HS-5 (cell line): ENCODE results near the gene CHCHD3.

ENCODE experiments used
- DNase-seq: peaks from one replicate; pipeline ENCODE4 v3.0.0-alpha.2; 2012; ENCODE audit warnings: low read depth

The CHCHD3 gene

DNA sequence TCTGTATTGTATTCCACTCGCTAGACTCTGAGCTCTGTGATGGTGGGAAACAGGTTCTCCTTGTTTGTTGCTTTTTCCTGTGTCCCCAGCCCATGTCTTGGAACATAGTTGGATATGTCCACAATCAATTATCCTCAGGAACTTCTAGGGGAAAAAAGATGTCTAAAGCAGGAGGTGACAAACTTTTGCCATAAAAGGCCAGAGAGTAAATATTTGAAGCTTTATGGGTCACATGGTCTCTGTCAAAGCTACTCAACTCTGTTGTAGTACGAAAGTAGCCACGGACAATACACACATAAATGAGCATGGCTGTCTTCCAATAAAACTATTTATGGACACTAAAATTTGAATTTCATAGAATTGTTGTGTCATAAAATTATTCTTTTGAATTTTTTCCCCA lies 220.5 kb downstream of the CHCHD3 start:
- no peak for DNase-seq

DNA sequence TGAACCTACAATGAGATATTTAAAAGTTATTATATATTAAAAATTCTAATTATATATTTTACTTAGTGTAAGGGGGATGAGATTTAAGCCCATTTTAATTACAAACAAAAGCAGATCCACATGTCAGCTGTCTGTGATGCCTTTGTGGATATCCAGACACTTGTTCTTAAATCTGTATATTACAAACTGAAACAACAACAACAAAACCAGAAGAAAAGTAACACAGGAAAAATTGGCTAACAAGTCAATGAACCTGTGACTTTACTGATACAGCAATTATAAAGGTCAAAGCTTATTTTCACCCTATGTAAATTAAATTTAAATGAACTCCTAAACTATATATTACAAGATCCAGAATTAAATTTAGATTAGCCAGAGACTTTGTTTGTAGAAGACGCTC lies 222.7 kb downstream of the CHCHD3 start:
- no peak for DNase-seq

DNA sequence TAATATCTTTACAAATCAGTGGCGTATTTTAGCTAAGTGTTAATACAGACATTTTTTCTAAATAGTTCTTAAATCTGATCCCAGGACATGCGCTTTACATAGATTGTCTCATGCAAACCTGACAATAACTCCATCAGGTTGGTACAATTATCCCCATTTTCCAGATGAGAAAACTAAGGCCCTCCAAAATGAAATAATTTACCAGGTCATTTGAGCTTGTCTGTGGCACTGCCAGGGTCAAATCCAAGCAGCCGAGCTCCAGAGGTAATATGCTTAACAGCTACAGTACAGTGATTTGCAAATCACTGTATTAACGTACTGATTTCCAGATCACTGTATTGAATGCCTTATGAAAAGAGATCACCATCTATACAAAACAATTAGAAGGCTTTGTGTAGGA lies 223.1 kb downstream of the CHCHD3 start:
- DNase-seq = no peak

DNA sequence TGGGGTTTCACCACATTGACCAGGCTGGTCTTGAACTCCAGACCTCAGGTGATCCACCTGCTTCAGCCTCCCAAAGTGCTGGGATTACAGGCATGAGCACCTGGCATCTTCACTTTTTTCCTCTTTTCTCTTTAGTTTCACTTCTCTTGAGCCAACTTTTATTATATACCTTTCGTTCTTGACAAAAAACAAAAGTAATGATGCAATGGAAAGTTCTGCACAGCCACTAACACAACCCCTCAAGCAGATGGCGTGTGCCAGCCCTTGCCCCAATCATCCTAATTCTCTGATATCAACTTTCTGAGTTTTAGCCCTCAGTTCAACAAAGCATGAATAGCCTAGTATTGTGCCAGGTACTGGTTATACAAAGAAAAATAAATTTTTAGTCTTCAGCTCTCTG lies 223.6 kb downstream of the CHCHD3 start:
- no peak for DNase-seq

DNA sequence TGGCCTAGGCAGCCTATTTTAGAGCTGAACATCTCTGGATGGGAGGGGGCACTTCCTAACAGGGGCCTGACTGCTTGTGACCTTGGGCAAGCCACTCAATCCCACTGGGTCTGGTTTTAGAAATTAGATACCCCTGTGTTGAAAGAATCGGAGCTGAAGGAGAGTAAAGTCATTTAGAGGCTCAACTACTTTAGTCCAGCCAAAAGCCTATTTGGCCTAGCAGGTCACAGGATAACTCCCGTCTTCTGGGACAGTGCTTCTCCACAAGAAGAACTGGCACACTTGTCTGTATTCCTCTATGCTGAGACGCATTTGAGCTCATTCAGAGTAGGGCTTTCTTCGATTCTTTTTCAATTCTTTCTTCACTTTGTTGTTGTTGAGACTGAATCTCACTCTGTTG lies 224.2 kb downstream of the CHCHD3 start:
- DNase-seq = no peak

DNA sequence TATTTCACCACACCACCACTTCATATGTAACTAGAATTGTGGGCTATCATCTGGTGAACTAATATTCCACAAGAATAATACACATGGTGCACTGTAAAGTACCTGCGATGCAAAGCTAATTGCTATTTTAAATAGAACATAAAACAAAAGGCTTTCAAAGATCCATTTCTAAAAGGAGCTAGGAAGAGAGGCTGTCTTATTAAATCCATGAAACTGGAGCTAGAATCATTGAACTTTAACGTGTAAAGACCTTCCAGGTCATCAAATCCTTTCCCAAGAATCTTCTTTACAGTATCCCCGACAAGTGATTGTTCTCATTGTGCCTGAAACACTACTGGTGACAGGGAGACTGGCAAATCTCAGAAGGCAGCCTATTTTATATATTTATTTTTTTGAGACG lies 224.9 kb downstream of the CHCHD3 start:
- no peak for DNase-seq

DNA sequence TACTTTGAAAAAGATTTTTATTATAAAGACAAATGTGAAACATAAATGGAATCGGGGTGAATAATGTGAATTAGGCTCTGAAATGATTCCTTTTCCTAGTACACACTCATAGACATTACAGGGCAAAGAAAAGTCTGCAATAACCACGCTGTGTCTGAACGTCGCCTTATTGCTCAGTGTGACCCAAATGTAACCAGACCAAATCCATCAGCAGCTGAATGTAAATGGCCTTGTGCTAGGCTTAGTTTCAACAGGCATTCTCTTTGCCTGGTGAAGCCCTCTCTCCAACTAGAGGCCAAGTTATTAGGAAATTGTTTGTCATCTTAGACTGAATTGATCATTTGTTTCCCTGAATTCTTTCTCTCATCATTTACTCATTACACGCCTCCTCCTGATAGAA lies 225.5 kb downstream of the CHCHD3 start:
- DNase-seq = no peak

DNA sequence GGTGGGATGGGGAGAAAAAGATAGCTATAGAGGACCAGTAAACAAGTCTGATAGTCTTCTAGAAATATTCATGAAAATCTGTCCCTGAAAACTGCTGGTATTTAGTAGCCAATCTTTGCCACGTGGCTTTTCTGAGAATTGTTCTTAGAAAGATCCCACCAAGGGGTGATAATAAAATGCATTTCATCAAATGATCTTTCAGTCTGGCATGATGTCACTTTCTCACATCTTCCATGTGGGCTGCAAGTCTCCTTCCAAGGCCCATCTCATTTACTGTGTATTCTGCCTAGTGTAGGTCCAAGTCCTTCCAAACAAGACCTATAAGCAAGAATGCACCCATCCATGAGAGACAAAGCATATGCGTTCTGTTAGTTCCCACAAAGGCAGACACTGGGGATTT lies 226.0 kb downstream of the CHCHD3 start:
- DNase-seq = no peak

DNA sequence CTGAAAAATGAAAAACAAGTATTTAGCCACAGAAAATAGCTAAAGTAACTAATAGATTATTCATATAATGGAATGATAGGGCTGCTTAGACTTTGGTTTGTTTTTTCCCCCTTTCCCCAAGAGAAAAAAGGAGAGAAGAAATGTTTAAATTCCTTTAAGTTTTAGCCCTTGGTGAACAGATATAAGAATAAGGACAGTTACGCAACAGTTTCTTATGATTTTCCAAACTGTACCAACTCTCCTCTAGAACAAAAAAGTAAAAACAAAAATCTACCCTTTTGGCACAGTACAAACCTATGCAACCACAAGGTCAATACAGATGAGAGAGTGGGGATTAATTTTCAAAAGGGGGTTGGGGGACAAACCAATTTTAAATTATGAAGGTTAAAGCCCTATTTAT lies 227.7 kb downstream of the CHCHD3 start:
- no peak for DNase-seq

DNA sequence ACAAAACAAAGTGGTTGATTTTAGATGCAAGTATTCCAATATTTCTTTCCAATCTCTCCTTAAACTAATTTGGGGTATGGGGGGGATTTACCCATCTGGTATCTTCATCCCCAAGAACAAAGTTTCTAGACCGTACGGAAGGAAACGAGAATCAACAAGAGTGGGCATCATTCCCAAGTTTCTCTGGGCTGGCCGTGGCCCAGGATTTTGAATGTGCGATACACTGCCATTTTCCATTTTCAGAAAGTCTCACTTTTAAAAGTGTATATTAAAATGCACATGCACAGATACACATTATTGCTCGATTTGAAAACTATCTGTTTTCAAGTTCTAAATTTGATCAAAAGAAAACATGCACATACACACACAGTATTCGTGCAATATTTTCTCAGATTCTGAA lies 234.5 kb downstream of the CHCHD3 start:
- DNase-seq = no peak

DNA sequence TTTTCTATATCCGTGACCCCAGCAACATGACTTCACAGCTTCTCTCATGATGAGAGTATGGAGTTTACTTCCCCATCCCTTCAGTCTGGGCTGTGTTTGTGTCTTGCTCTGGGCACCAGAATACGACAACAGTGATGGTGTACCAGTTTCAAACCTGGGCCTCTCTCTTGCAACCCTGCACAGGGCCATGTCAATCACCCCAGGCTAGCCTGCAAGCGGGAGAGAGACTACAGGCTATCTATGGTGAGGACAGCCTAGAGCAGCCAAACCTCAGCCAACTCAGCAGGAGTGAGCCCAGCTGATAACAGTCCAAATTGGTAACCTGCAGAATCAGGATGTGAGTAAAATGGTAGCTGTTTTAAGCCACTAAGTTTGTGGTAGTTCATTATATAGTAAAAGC lies 235.8 kb downstream of the CHCHD3 start:
- no peak for DNase-seq

DNA sequence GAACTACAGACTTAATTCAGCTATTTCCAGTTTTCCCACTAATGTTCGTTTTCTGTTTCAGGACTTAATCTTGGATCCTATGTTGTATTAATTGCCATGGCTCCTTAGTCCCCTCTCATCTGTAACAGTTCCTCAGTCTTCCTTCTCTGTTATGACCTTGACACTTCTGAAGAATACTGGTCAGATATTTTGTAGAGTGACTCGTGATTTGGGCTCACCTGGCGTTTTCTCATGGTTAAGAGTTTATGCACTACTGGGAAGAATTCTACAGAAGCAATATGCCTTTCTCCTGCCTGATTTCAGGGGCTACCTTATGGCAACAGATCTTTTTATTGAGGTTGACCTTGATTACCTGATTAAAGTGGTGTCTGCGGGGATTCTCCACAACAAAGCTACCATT lies 239.4 kb downstream of the CHCHD3 start:
- DNase-seq = no peak

DNA sequence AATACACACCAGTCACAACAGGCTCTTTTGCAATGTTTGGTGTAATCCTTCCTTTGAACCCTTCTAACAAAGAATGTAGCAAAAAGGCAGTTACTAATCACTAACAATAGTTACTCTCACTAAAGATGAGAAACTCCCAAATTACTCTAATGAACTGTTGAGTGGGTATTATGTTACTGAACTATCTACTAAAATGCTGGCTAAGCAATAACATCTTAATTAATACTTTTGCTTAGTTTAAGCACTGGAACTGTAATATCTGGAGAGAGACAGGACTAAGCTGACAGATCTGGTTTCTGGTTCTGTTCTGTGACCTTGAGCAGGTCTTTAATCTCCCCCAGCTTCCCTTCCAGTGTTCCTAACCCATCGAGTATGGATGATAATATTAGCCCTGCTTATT lies 241.7 kb downstream of the CHCHD3 start:
- DNase-seq = no peak

DNA sequence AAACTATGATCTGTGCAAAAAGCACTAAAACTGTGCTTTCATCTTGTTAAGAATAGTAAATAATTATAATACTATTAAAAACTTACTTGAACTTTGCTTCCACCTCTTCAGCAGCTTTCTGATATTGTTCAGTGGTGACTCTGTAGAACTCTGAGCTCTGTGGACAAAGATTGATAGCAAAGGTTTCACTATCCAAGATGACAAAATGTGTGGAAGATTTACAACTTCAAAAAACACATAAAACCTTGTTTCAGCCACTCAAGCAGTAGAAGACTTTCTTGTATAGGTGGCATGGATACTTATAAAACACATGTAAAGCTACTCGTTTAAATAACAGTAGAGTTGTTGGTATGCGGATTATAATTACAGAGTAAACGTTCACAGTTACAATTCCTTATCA lies 243.6 kb downstream of the CHCHD3 start:
- DNase-seq = no peak

DNA sequence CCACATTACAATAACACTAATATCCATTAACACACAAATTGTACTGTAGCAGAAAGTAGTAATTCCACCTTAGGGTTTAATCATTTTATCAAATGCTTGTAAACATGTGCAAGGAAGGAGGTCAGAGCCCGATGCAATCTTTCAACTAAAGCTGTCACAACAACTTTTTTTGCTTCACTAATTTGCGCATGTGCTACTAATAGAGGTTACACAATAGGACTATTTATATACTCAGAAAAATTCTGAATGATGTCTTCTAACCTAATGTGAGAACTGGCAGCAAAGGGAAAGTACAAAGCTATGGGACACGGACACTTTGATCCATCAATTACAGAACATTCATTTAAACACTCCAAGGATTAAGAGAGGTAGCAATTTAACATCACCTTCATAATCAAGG lies 244.4 kb downstream of the CHCHD3 start:
- DNase-seq = no peak

DNA sequence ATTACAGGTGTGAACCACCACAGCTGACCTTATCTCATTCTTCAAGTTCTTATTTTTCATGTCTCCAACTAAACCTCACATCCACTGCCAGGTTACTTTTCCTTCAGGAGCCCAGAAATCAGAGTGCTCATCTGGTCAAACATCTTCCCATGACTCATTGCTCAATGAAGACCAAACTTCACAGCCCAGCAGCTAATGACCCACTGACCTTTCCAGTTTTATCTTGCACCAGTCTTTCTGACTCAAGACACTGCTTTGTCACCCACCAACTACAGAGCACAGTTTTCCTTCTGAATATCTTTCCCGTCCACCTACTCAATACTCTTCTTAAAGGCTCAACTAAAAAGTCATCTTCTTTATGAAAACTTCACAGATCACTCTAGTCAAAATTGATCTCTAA lies 245.1 kb downstream of the CHCHD3 start:
- DNase-seq = peak; percentile 2

DNA sequence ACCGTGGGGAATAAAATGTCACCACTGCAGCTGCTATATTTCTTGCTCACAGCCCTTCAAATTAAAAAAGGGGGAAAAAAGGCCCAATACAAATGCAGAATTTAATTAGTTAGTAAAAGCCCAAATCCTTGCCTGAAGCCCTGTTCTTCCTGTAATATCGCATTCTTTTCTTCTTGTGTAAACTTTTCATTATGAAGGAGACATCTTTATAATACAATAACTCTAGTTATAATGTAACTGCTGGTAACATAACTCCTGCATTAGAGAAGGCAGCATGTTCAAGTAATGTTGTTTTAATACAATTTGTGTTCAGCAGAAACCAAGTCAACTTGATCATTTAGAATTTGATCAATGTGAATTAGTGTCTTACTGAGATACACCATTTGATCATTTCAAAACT lies 250.9 kb downstream of the CHCHD3 start:
- DNase-seq = no peak

DNA sequence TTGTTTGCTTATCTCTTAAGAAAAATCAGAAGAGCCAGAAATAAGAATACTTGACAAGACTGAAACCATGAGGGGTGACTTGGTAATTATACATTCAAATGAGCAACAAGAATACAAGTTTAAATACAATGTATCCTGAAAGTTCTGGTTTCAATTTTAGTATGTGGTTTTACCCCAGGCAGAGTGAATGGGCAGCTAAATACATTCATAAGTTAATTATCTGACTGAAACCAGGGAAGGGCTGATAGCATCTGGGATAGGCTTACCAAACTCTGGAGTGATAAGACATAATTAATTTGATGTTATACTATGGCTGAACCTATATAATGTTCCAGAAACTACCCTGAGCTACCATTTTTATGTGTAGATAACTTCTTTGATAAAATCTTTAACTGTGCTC lies 253.4 kb downstream of the CHCHD3 start:
- no peak for DNase-seq

DNA sequence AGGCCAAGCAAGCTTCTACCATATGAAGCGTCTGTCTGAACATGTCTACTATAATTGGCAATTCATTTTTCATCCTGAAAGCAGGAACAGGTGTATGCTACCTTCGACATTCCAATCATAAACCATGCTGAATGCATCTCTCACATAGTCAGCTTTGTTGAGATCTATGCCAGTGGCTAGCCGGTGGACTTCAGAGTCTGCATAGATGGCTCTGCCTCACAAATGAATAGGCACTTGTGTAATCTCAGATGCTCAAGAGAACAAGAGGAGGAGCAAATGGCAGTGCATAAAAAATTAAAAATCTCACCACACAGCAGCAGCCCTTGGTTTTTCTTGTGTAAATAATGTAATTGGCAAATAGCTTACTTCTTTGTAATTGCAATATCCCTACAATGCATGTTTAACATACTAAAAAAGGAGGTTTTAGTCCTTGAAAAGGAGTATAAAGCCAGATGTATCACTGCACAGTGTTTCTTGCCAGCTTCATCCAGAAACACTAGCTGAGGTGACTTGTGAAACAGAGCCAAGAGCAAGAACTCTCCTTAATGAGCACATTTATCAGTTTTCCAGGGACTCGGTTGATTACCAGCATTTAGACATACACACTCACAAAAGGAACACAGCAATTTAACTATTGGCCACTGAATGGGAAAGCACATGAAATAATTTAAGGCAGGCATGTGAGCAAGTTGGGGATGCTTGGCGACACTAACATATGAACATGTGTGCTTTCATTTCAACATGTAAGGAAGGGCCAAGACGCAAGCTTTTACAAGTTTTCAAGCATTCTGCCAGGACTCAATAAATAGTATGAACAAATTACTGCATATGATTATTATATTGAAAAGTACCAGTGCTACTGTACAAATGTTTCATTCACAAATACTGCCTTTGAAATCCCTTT lies 255.7 kb downstream of the CHCHD3 start:
- no peak for DNase-seq

DNA sequence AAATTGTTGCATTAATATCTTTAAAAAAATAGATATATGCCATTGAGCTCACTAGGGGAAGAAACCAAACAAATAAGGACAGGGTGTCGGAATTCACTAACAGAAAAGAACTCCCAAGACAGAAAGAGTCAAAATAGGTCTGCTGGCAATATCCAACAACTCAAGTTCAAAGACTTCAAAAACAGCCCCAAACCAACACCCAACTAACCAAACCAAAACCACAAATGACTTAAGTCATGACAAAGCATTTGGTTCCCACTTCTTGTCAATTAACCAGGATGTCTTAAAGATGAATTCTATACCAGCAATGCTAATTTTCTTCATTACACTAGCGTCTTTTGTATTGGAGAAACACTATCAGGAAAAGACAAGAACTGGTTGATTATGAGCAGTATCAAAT lies 256.7 kb downstream of the CHCHD3 start:
- no peak for DNase-seq

DNA sequence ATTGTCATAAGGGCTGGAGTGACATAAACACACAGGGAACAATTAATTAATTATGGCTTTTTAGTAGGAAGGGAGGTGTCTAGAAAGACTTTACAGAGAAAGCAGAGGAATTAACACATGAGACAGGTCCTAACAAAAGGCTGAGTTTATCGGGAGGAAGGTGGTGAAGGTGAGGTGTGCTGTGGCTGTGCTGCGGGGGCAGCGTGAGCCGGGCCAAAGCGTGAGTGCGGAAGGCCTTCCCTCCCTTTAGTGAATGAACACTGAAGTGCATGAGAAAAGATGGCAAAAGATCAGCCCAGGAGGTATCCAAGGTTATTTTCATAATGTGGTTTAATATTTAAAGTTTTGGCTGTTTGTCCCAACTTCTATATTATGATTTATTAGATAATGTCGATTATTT lies 262.2 kb downstream of the CHCHD3 start:
- no peak for DNase-seq

DNA sequence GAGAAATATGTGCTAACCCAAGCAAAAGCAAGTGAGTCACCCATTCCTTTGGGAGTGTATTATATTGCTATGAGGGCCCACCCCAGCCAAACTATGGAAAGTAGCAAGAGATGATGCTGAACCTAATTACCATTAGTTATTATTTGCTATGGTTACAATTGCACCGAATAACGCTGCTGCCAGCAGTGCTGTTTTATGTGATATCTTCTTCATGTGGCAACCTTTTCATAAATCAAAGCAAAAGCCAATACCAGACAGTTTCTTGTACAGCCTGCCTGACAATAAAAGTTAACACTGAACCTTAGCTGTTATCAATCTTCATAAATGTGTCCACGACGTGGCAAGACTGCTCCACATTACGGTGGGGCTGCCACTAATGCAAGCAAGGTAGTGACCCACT lies 263.9 kb downstream of the CHCHD3 start:
- DNase-seq = no peak

DNA sequence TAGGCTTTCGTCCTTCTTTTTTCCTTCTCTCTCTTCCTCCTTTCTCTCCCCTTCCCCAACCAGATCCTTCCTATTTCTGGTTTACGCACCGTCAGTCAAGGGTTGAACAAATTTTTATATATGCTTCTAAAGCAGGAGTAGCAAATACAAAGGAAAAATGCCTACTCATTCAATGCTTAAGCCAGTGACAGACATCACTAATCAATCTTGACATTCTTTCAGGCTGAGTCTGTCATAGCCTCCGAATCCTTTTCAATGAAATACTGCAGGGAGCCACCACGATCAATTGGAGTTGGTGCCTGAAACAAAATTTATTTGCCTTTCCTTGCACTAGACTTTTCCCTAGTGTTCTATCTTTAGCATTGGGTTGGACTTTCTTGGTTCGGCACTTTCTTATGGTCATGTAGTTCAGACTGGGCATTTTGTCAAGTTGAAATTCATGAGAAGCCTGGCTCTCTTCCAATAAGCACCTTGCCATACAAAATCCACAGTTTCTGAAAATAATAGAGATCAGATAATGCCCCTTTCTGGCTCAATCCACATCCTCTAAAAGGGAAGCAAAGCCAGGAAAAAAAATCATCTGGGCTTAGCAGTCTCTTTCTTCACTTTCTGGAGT lies 266.1 kb downstream of the CHCHD3 start:
- no peak for DNase-seq

DNA sequence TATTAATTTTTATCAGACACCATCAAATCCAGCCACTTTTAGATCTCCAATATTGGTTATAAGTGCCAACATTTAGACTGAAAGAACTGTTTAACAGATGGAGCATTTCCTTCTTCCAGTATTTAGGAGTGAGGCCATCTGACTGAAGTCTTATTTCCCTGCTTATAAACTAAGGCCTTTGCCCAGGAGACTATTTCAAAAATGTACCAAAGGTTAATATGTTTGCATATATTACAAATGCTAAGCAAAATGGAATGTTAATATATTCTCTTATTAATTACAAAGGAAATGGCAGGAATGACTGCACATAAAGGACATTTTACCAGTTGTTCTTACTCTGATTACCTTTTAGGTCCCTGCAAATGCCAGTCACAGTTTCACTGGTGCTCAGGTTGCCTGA lies 266.8 kb downstream of the CHCHD3 start:
- DNase-seq = no peak
